ENCODE measurements around the gene KCNMA1. TPM values are rescaled to one million over a fixed set of nuclear protein-coding genes. Genes with fewer than 3 reads are reported as not detected.
"Not testable (repeated sequence)": the region's sequence is repeated elsewhere in the genome, so short reads cannot be mapped to it uniquely, and the experiment has no call there.

KCNMA1 gene
- total RNA-seq, 1 experiment from 2014 or later, result 20.7 TPM

DNA sequence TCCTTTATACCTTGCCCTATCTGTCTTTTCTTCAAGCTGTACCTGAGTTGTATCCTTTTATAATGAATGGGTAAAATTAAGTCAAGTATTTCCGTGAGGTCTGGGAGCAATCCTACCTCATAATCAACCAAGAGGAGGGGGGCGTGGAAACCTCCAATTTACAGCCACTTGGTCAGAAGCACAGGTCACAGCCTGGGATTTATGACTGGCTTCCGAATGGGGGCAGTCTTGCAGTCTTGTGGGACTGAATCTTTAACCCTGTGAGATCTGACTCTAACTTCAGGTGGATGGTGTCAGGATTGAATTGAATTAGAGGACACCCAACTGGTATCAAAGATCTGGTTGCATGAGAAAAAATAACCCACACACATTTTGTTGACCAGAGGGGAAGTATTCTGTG, 23.5 kb upstream of the KCNMA1 start:
- peaks cover 20% of the 10 kb centered on the region for H3K9me3 ChIP-seq
- H3K27me3 Mint-ChIP-seq (ENCODE audit: insufficient read depth, unreplicated experiment), result no peaks in the 10 kb centered on the region
- no TSS peak for BruUV-seq (replicated peaks)
- H3K4me1 ChIP-seq, result peaks cover 34% of the 10 kb centered on the region
- no peak overlapping the region for H3K27ac Mint-ChIP-seq (ENCODE audit: unreplicated experiment)
- intact Hi-C loops (cut with micrococcal nuclease; ENCODE audit: unreplicated experiment), result no loop called here
- POLR2A ChIA-PET, result no interaction called here
- peaks cover 12% of the 10 kb centered on the region for H3K36me3 Mint-ChIP-seq (ENCODE audit: insufficient read depth, unreplicated experiment)
- CTCF ChIA-PET, result interaction anchor here (1.5 kb wide), 1 partner anchor 50 kb away, joined by 3 read pairs; no protein-coding TSS in a partner anchor
- peaks cover 29% of the 10 kb centered on the region for H3K4me1 Mint-ChIP-seq (ENCODE audit: low read depth, unreplicated experiment)
- H3K9me3 Mint-ChIP-seq (ENCODE audit: unreplicated experiment), result peaks cover 15% of the 10 kb centered on the region
- no peak for DNase-seq
- no peaks in the 10 kb centered on the region for H3K36me3 ChIP-seq (ENCODE audit: control insufficient read depth, insufficient read depth, low read length)
- no peak overlapping the region for H3K4me3 Mint-ChIP-seq (ENCODE audit: unreplicated experiment)
- TF ChIP-seq, protein P1, sequence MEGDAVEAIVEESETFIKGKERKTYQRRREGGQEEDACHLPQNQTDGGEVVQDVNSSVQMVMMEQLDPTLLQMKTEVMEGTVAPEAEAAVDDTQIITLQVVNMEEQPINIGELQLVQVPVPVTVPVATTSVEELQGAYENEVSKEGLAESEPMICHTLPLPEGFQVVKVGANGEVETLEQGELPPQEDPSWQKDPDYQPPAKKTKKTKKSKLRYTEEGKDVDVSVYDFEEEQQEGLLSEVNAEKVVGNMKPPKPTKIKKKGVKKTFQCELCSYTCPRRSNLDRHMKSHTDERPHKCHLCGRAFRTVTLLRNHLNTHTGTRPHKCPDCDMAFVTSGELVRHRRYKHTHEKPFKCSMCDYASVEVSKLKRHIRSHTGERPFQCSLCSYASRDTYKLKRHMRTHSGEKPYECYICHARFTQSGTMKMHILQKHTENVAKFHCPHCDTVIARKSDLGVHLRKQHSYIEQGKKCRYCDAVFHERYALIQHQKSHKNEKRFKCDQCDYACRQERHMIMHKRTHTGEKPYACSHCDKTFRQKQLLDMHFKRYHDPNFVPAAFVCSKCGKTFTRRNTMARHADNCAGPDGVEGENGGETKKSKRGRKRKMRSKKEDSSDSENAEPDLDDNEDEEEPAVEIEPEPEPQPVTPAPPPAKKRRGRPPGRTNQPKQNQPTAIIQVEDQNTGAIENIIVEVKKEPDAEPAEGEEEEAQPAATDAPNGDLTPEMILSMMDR (IDR thresholded peaks at IDR 0.05; ENCODE audit: insufficient read depth in 1 of 2, low read depth in 1 of 2, low read length in 1 of 2, severe bottlenecking in 1 of 2, unreplicated experiment in 1 of 2), result no peak
- H3K4me3 ChIP-seq (ENCODE audit: low read depth, low read length), result no peak overlapping the region
- H3K27me3 ChIP-seq (replicated peaks; ENCODE audit: control insufficient read depth, insufficient read depth, low read length), result no peaks in the 10 kb centered on the region

- H3K9me3 Mint-ChIP-seq (ENCODE audit: unreplicated experiment), result peaks cover 21% of the 10 kb centered on the region
- H3K27me3 ChIP-seq (replicated peaks; ENCODE audit: control insufficient read depth, insufficient read depth, low read length); DNase-seq; intact Hi-C loops (cut with micrococcal nuclease; ENCODE audit: unreplicated experiment); H3K36me3 ChIP-seq (ENCODE audit: control insufficient read depth, insufficient read depth, low read length); H3K27me3 Mint-ChIP-seq (ENCODE audit: insufficient read depth, unreplicated experiment); H3K4me3 Mint-ChIP-seq (ENCODE audit: unreplicated experiment); BruUV-seq (replicated peaks); H3K4me3 ChIP-seq (ENCODE audit: low read depth, low read length); CTCF ChIA-PET; POLR2A ChIA-PET: not testable (repeated sequence)
- peaks cover 34% of the 10 kb centered on the region for H3K4me1 ChIP-seq
- peak overlapping the region; percentile 72 for H3K27ac Mint-ChIP-seq (ENCODE audit: unreplicated experiment)
- H3K4me1 Mint-ChIP-seq (ENCODE audit: low read depth, unreplicated experiment), result peaks cover 27% of the 10 kb centered on the region
- H3K9me3 ChIP-seq, result peaks cover 20% of the 10 kb centered on the region
- peaks cover 16% of the 10 kb centered on the region for H3K36me3 Mint-ChIP-seq (ENCODE audit: insufficient read depth, unreplicated experiment)
These were observed 21.6 kb upstream of the KCNMA1 start for GRCh38 chr10:77659046-77659670.

DNA sequence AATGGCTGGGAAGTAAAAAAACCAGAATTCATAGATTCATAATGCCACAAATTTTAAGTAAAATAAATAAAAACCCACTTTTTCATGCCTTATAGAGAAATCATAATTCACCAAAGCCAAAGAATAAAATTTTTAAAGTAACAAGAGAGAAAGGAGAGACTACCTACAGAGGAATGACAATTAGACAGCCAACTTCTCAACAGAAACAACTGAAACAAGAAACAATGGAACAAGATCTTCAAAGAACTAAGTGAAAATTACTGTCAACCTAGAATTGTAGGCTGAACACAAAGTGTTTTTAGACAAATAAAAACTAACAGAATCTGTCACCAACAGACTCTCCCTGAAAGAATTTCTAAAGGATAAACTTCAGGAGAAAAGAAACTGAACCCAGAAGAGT, 15.6 kb upstream of the KCNMA1 start:
- Histone ChIP-seq H3K27me3 (replicated peaks; ENCODE audit: control insufficient read depth, insufficient read depth, low read length) (no peaks in the 10 kb centered on the region), H3K36me3 (ENCODE audit: control insufficient read depth, insufficient read depth, low read length) (no peaks in the 10 kb centered on the region), H3K9me3 (peaks cover 10% of the 10 kb centered on the region), H3K4me3 (ENCODE audit: low read depth, low read length) (no peak overlapping the region), H3K4me1 (peaks cover 16% of the 10 kb centered on the region)
- Mint-ChIP-seq H3K27me3 (ENCODE audit: insufficient read depth, unreplicated experiment) (no peaks in the 10 kb centered on the region), H3K27ac (ENCODE audit: unreplicated experiment) (no peak overlapping the region), H3K4me3 (ENCODE audit: unreplicated experiment) (no peak overlapping the region), H3K36me3 (ENCODE audit: insufficient read depth, unreplicated experiment) (peaks cover 5% of the 10 kb centered on the region), H3K4me1 (ENCODE audit: low read depth, unreplicated experiment) (peaks cover 25% of the 10 kb centered on the region), H3K9me3 (ENCODE audit: unreplicated experiment) (peaks cover 35% of the 10 kb centered on the region)
- ChIA-PET CTCF (no interaction called here), POLR2A (no interaction called here)
- TF ChIP-seq, protein P1 (IDR thresholded peaks at IDR 0.05; ENCODE audit: insufficient read depth in 1 of 2, low read depth in 1 of 2, low read length in 1 of 2, severe bottlenecking in 1 of 2, unreplicated experiment in 1 of 2), result no peak
- intact Hi-C loops (cut with micrococcal nuclease; ENCODE audit: unreplicated experiment), result no loop called here
- no peak for DNase-seq
- BruUV-seq (replicated peaks), result no TSS peak
